Adrenal gland (tissue), 19 donors: ENCODE data around the gene TLE5. TPM values are rescaled to one million over a fixed set of nuclear protein-coding genes. Genes with fewer than 3 reads are reported as not detected.

ENCODE experiments used
- DNase-seq, 7 donors: peaks; one replicate each; pipeline ENCODE4 v3.0.0-alpha.2; 2019 to 2020
- H3K27ac ChIP-seq, 5 donors: fragments of 200-600 bp; sonication (generic) in 4 of 5; 1 replicate in 3 of 5; 2 replicates in 2 of 5; pipeline versions ENCODE4 v1.5.1 to v1.8.0; 2016 to 2020; ENCODE audit warnings: mild to moderate bottlenecking in 1 of 5
- H3K27me3 ChIP-seq: fragments of 200-600 bp; 2 replicates; pipeline ENCODE4 v1.8.0; 2021
- H3K36me3 ChIP-seq, 2 donors: fragments of 200-600 bp; replicated peaks in 1 of 2; 1 replicate in 1 of 2; 2 replicates in 1 of 2; pipeline versions ENCODE4 v1.5.1 to v1.8.0; 2018 to 2022
- H3K4me1 ChIP-seq, 2 donors: fragments of 200-600 bp; replicated peaks in 1 of 2; 1 replicate in 1 of 2; 2 replicates in 1 of 2; pipeline versions ENCODE4 v1.5.1 to v1.8.0; 2018 to 2021
- H3K4me3 ChIP-seq, 4 donors: fragments of 200-600 bp; sonication (generic) in 3 of 4; one replicate each; pipeline ENCODE4 v1.5.1; 2016 to 2018
- H3K9me3 ChIP-seq, 3 donors: fragments of 200-600 bp; sonication (generic) in 1 of 3; replicated peaks in 1 of 3; 1 replicate in 2 of 3; 2 replicates in 1 of 3; pipeline versions ENCODE4 v1.5.1 to v1.8.0; 2016 to 2021
- CTCF ChIP-seq, 6 experiments: fragments of 450-650 bp in 4 of 6; fragments of 200-600 bp in 2 of 6; sonication (generic) in 1 of 6; IDR thresholded peaks; 1 replicate in 5 of 6; 2 replicates in 1 of 6; pipeline versions ENCODE4 v1.5.1 to v1.8.0; 2016 to 2021; ENCODE audit warnings: antibody characterized with exemption in 6 of 6, mild to moderate bottlenecking in 2 of 6, moderate library complexity in 1 of 6
- POLR2A ChIP-seq, 2 donors: fragments of 450-650 bp; IDR thresholded peaks; one replicate each; pipeline ENCODE4 v1.6.1; 2017; ENCODE audit warnings: antibody characterized with exemption in 2 of 2, mild to moderate bottlenecking in 2 of 2, moderate library complexity in 1 of 2
- WGBS, 4 donors: extraction: QIAGEN DNeasy Blood & Tissue Kit in 2 of 4; methylation state at CpG; one replicate each; pipeline versions ENCODE4 v1.1.5 to v1.1.7; 2013 to 2017; 5-methylcytosine and 5-hydroxymethylcytosine counted together
- intact Hi-C, 2 donors: fragments of 100-400 bp; cut with DNase I; formaldehyde crosslinking; loops; one replicate each; pipeline versions ENCODE4 v1.14.1 to v1.15.0; 2022 to 2023
- long read RNA-seq, 10 donors: library from polyadenylated mRNA in 3 of 10; unstranded in 2 of 10; stranded (forward) in 1 of 10; transcript quantifications; one replicate each; pipeline ENCODE4 v2.0.0 and lab custom pipeline, GENCODE V29; 2021 to 2026
- polyA plus RNA-seq, 3 donors: library from polyadenylated mRNA; stranded (reverse); fragments of 200-250 nt in 2 of 3; fragments of 350-450 nt in 1 of 3; fragmentation: Illumina TruSeq in 1 of 3; extraction: RNeasy Lipid Tissue Mini Kit (QIAGEN cat#74804) in 1 of 3; gene quantifications; one replicate each; pipeline ENCODE4 v1.2.3, GENCODE V29; 2013 to 2014
- total RNA-seq, 9 donors: library from RNA; depleted of rRNA in 4 of 9; stranded (reverse); fragments of >200 nt in 4 of 9; fragments of 120-200 nt in 1 of 9; fragmentation: NEBNext Ultra II Directional in 1 of 9; extraction: Animal tissue kit (Norgen Biotek cat#: 25700) in 1 of 9; gene quantifications; one replicate each; pipeline versions ENCODE4 v1.1.0 to v1.2.4, GENCODE V29; 2013 to 2023
- donor health status: healthy with polysubstance abuse.
- donor health status: Bipolar disorder and iron deficiency.
- donor health status: DM: yes; HTN: yes; CAD: no.
- donor health status: DM: no; HTN: no; CAD: no.
- donor health status: DM: no; HTN: no; CAD: no.
- donor health status: DM: yes; HTN: yes; CAD: no.

TLE5 gene
- total RNA-seq (100 to 1,000 TPM; 167 to 968 (median 640) TPM), polyA plus RNA-seq (1,000 to 10,000 TPM in 2 of 3 donors, 100 to 1,000 TPM in 1; 237 to 2,300 (median 1,557) TPM)
- long read RNA-seq, donor 1, transcript AES-202 (7 exons, 1,608 nt): major isoform, 69 of 120 reads
- long read RNA-seq, donor 1, transcript AES-205 (2 exons, 367 nt): minor isoform, 18 of 120 reads
- long read RNA-seq, donor 1, transcript AES-201 (7 exons, 1,884 nt): minor isoform, 16 of 120 reads
- long read RNA-seq, donor 1, partial matches to known transcripts: 5 of 120 reads
- long read RNA-seq, donor 1, other reads (novel, unspliced or antisense): 5 of 120 reads
- long read RNA-seq, donor 2, transcript AES-201 (7 exons, 1,884 nt): minor isoform, 5 of 83 reads
- long read RNA-seq, donor 2, transcript AES-207 (6 exons, 942 nt): minor isoform, 5 of 83 reads
- long read RNA-seq, donor 2, transcript AES-205 (2 exons, 367 nt): minor isoform, 9 of 83 reads
- long read RNA-seq, donor 2, transcript AES-202 (7 exons, 1,608 nt): major isoform, 47 of 83 reads
- long read RNA-seq, donor 2, partial matches to known transcripts: 6 of 83 reads
- long read RNA-seq, donor 2, other reads (novel, unspliced or antisense): 5 of 83 reads
- long read RNA-seq, donor 3, transcript AES-205 (2 exons, 367 nt): minor isoform, 18 of 70 reads
- long read RNA-seq, donor 3, transcript AES-202 (7 exons, 1,608 nt): major isoform, 43 of 70 reads
- long read RNA-seq, donor 3, partial matches to known transcripts: 0 of 70 reads
- long read RNA-seq, donor 3, other reads (novel, unspliced or antisense): 0 of 70 reads
- long read RNA-seq, donor 4, transcript AES-207 (6 exons, 942 nt): minor isoform, 8 of 71 reads
- long read RNA-seq, donor 4, transcript AES-201 (7 exons, 1,884 nt): major isoform, 15 of 71 reads
- long read RNA-seq, donor 4, partial matches to known transcripts: 1 of 71 reads
- long read RNA-seq, donor 4, other reads (novel, unspliced or antisense): 43 of 71 reads
- long read RNA-seq, donor 5, transcript AES-201 (7 exons, 1,884 nt): minor isoform, 40 of 634 reads
- long read RNA-seq, donor 5, transcript AES-207 (6 exons, 942 nt): minor isoform, 75 of 634 reads
- long read RNA-seq, donor 5, transcript AES-202 (7 exons, 1,608 nt): major isoform, 439 of 634 reads
- long read RNA-seq, donor 5, partial matches to known transcripts: 8 of 634 reads
- long read RNA-seq, donor 5, other reads (novel, unspliced or antisense): 70 of 634 reads
- long read RNA-seq, donor 6, transcript AES-201 (7 exons, 1,884 nt): major isoform, 7 of 54 reads
- long read RNA-seq, donor 6, partial matches to known transcripts: 2 of 54 reads
- long read RNA-seq, donor 6, other reads (novel, unspliced or antisense): 41 of 54 reads
- long read RNA-seq, donor 7, transcript AES-205 (2 exons, 367 nt): minor isoform, 6 of 40 reads
- long read RNA-seq, donor 7, transcript AES-202 (7 exons, 1,608 nt): major isoform, 24 of 40 reads
- long read RNA-seq, donor 7, partial matches to known transcripts: 0 of 40 reads
- long read RNA-seq, donor 7, other reads (novel, unspliced or antisense): 0 of 40 reads
- long read RNA-seq, donor 8, transcript AES-202 (7 exons, 1,608 nt): major isoform, 79 of 117 reads
- long read RNA-seq, donor 8, transcript AES-205 (2 exons, 367 nt): minor isoform, 12 of 117 reads
- long read RNA-seq, donor 8, transcript AES-207 (6 exons, 942 nt): minor isoform, 7 of 117 reads
- long read RNA-seq, donor 8, transcript AES-201 (7 exons, 1,884 nt): minor isoform, 7 of 117 reads
- long read RNA-seq, donor 8, partial matches to known transcripts: 8 of 117 reads
- long read RNA-seq, donor 8, other reads (novel, unspliced or antisense): 0 of 117 reads
- long read RNA-seq, donor 9, transcript AES-201 (7 exons, 1,884 nt): minor isoform, 5 of 66 reads
- long read RNA-seq, donor 9, transcript AES-205 (2 exons, 367 nt): minor isoform, 11 of 66 reads
- long read RNA-seq, donor 9, transcript AES-202 (7 exons, 1,608 nt): major isoform, 31 of 66 reads
- long read RNA-seq, donor 9, transcript AES-207 (6 exons, 942 nt): minor isoform, 7 of 66 reads
- long read RNA-seq, donor 9, partial matches to known transcripts: 10 of 66 reads
- long read RNA-seq, donor 9, other reads (novel, unspliced or antisense): 0 of 66 reads
- long read RNA-seq, donor 10, transcript AES-201 (7 exons, 1,884 nt): minor isoform, 5 of 52 reads
- long read RNA-seq, donor 10, transcript AES-202 (7 exons, 1,608 nt): major isoform, 38 of 52 reads
- long read RNA-seq, donor 10, partial matches to known transcripts: 0 of 52 reads
- long read RNA-seq, donor 10, other reads (novel, unspliced or antisense): 0 of 52 reads

GRCh38 chr19:3062165-3063105 is at the start of gene TLE5:
Gene TLE5 (minus strand): TSS chr19:3062495. CDS start chr19:3062200, 295 bp downstream.
- no peaks in the 10 kb centered on the region for H3K27me3 ChIP-seq
- intact Hi-C loops: no loop called here
- TF ChIP-seq POLR2A (IDR thresholded peaks at IDR 0.05) (peak in 1 of 2 donors; percentile 58), CTCF (IDR thresholded peaks at IDR 0.05) (no peak)
- peak; percentile 73 to 88 (median 83) for DNase-seq
- no peaks in the 10 kb centered on the region for H3K9me3 ChIP-seq
- H3K36me3 ChIP-seq: peaks cover 0 to 19% of the 10 kb centered on the region in 2 donors
- WGBS, 4 donors: 0 to 2% (median 1%) methylated on average over 5 to 97 of the region's 111 CpGs
- peaks cover 31 to 46% of the 10 kb centered on the region in 2 donors for H3K4me1 ChIP-seq
- H3K27ac ChIP-seq: peak within 1 kb of the TSS; percentile 85 to 100 (median 94)
- peak within 1 kb of the TSS; percentile 32 to 97 (median 72) for H3K4me3 ChIP-seq

GRCh38 chr19:3111586-3112247 is 49.4 kb upstream of the TLE5 start:
- Histone ChIP-seq H3K9me3 (no peaks in the 10 kb centered on the region), H3K36me3 (peaks cover 0 to 19% of the 10 kb centered on the region in 2 donors), H3K4me1 (peaks cover 0 to 8% of the 10 kb centered on the region in 2 donors), H3K4me3 (no peak overlapping the region), H3K27me3 (no peaks in the 10 kb centered on the region), H3K27ac (no peak overlapping the region)
- intact Hi-C loops: no loop called here
- TF ChIP-seq POLR2A (IDR thresholded peaks at IDR 0.05) (no peak), CTCF (IDR thresholded peaks at IDR 0.05) (no peak)
- no peak for DNase-seq
- 94 to 96% (median 95%) methylated on average over 17 of the region's 17 CpGs for WGBS, 4 donors
